GM19328 (cell line): ENCODE results near the gene ZNRD2.
A peak's percentile ranks its signal among the peaks of the same experiment; 100 is the strongest.

Source experiments
- ATAC-seq: cut with Tn5 transposase; IDR thresholded peaks from one replicate; pipeline ENCODE4 v1.9.1; 2021; ENCODE audit warnings: mild to moderate bottlenecking, moderate library complexity; ENCODE audit not compliant: unreplicated experiment

ZNRD2 gene

GRCh38 chr11:65537620-65538231, 32.6 kb upstream of the ZNRD2 start:
- ATAC-seq, result no peak

GRCh38 chr11:65538232-65538914, 31.9 kb upstream of the ZNRD2 start:
- ATAC-seq, result no peak

GRCh38 chr11:65538915-65539743, 31.1 kb upstream of the ZNRD2 start:
- no peak for ATAC-seq

GRCh38 chr11:65539744-65540289, 30.5 kb upstream of the ZNRD2 start:
- ATAC-seq, result peak; percentile 51

- ATAC-seq, result peak; percentile 54
Measured at GRCh38 chr11:65540290-65541092, 29.8 kb upstream of the ZNRD2 start.

GRCh38 chr11:65541093-65541982, 28.9 kb upstream of the ZNRD2 start:
- ATAC-seq, result no peak

GRCh38 chr11:65542738-65543390, 27.4 kb upstream of the ZNRD2 start:
- no peak for ATAC-seq

GRCh38 chr11:65545853-65546216, 24.4 kb upstream of the ZNRD2 start:
- ATAC-seq, result no peak

GRCh38 chr11:65546217-65546958, 23.9 kb upstream of the ZNRD2 start:
- ATAC-seq, result peak; percentile 56

- ATAC-seq, result no peak
Measured at GRCh38 chr11:65547446-65548125, 22.7 kb upstream of the ZNRD2 start.

GRCh38 chr11:65548395-65548794, 21.9 kb upstream of the ZNRD2 start:
- ATAC-seq, result no peak

GRCh38 chr11:65549096-65549495, 21.2 kb upstream of the ZNRD2 start:
- ATAC-seq, result no peak

- no peak for ATAC-seq
Measured at GRCh38 chr11:65551572-65552387, 18.5 kb upstream of the ZNRD2 start.

GRCh38 chr11:65552388-65552951, 17.8 kb upstream of the ZNRD2 start:
- ATAC-seq, result no peak

- no peak for ATAC-seq
Measured at GRCh38 chr11:65553301-65554001, 16.8 kb upstream of the ZNRD2 start.
